GM21717 (cell line): ENCODE data around the gene RAB3C.

ENCODE experiments used
- ATAC-seq: cut with Tn5 transposase; IDR thresholded peaks from one replicate; pipeline ENCODE4 v1.9.1; 2021; ENCODE audit warnings: mild to moderate bottlenecking, moderate library complexity; ENCODE audit not compliant: unreplicated experiment

The RAB3C gene

DNA sequence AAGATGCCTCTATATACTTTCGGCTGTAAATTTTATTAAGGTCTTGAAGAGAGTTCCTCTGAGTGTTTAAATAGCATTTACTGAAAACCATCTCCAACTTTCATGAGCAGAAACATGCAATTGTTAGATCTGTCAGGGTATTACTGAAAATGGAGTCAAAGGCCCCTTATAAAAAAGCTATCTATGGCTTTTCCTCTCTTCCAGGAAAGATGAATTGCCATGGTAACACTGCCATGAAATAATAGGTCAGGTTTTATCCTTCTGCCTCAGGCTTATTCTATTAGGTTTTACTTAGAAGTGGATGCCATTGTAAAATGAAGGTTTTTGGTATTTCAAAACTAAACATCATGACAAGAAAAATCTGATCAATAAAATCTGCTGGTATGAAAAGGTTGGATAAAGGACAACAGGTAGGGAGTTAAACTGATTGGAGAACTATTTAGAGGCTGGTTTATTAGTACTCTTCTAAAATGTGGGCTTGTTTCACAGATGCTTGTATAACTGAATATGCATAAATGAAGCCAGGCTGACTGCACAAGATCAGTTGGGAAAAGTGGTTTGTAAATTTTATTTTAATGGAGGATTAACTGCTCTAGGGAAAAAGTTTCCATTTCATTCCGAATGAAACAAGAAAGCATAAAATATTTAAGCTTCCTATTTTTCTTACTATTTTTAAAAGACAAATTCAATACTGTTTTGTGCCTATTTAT lies 135.5 kb downstream of the RAB3C start:
- no peak for ATAC-seq

DNA sequence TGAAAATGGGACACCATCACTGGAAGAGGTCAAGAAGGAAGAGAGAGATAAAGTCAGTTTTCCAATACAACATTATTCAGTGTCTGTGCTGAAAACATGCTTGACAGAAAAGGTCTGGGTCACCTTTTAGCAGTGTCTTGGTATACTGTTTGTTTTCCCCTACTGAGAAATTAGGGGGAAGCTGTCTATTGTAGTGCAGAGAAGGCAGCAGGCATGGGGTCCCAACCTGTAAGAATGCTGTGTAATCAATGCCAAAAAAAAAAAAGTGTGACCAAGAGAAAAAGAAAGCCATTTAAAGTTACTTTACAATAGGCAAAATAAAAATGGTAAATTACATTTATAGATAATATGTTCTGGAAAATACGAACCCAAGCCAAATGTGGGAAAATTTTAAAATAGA lies 139.3 kb downstream of the RAB3C start:
- ATAC-seq: no peak

DNA sequence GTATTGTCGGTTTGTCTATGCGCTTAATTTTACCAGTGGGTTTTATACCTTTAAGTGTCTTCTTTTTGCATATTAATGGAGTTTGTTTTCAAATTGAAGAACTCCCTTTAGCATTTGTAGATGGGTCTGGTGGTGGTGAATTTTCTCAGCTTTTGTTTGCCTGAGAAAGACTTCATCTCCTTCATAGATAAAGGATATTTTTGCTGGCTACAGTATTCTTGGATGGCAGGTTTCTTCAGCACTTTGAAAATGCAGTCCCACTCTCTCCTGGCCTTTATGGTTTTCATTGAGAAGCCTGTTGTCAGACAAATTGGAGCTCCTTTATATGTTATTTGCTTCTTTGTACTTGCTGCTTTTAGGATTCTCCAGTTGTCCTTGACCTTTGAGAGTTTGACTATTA lies 142.1 kb downstream of the RAB3C start:
- ATAC-seq: no peak

DNA sequence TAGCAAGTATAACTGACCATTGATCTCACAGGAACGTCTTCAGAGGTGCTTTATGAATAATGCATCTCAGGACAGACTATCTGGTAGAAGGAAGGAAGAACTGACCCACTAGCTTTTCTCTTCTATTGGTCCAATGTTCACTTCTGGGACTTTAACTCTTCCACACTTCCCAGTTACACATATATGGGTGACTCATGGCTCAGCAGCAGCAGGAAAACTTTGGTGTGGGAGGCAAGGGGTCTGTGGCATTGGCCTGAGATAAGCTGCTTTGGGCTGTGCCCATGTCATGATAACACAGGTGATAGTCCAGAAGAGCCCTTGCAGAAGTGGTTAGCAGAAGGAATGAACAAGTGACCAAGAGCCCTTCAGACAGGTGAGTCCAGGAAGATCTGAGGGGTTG lies 148.8 kb downstream of the RAB3C start:
- no peak for ATAC-seq

DNA sequence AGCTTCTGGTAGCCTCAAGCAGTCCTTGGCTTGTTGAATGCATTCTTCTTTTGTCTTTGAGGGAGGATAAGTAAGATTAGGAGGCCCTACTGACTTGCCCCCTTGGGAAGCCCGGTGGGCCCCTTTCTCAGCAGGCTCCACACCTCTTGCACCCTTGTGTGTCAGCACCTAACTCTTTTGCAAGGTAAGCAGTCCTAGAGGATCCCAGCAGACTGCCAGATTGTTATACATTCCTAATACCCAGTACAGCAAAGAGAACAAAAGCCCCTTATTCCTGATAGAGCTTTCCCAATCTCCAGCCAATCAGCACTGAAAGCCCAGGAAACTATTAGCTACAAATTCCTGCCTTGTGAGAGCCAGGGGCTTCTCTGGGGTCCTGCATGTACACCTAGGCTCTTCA lies 152.8 kb downstream of the RAB3C start:
- no peak for ATAC-seq

DNA sequence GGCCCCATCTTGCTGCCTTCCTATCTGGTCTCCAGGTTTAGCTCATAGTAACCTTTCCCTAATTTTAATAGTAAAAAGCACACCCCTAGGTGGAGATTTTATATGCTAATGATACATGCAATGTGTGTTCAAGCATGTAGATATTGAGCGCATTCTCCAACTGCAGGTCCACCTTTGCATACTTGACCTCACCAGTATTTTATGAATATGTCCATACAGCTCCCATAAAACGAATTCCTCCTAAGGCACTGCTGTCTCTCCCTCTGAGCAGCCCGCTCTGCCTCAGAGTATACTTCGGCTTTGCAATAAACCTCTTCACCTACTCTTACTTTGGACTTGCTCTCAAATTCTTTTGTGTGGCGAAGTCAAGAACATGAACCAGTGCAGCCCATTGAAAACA lies 153.3 kb downstream of the RAB3C start:
- ATAC-seq: no peak

DNA sequence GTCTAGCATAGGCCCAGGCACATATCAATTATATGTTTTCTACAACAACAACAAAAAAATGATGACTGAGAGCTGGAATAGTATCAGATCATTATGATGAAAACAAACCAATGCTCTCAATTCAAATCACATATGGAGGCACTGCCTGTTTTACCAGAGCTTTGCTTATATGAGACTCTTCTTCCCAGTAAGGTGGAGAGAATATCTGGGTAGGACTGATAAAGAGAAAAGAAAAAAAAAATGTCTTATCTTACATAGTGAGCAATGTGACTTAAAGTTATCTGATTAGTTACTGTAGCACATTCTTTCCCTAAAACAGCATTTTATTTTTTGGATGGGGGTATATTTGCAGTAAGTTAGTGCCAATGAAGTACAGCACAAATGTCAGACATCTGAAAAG lies 154.8 kb downstream of the RAB3C start:
- no peak for ATAC-seq

DNA sequence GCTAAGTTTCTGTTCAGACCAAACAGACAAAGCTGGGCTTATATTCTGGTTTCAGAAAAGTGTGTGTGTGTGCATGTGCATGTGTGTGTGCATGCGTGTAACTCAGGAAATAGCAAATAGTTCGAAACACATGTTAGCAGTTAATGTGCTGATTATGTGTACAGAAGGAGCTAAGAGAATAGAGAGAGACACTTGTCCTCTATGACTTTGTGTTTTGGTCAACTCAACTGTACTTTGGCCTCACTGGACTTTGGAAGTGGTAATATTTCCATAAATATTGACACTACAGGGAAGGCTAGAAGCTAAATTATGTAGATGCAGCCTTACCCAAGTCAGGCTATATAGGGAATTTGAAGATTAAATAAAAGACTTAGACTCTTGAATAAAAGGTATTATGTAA lies 155.5 kb downstream of the RAB3C start:
- no peak for ATAC-seq

DNA sequence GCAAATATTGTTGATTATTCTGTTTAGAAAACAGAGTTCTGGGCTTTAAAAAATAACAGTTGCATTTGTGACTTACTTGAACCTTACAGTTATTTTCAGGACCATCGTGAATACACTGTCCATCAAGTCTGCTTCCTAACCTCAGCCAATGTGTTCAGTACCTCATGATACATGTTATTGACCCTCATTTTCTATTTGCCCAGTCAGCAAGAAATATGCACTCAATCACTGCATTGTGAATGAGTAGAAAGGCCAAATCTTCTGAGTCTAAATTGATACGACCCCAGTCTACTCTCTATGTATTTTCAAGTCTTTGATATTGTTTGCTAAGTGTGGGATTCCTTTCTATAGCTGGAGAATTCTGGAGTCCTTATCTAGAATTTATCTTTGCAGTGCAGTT lies 156.2 kb downstream of the RAB3C start:
- no peak for ATAC-seq

DNA sequence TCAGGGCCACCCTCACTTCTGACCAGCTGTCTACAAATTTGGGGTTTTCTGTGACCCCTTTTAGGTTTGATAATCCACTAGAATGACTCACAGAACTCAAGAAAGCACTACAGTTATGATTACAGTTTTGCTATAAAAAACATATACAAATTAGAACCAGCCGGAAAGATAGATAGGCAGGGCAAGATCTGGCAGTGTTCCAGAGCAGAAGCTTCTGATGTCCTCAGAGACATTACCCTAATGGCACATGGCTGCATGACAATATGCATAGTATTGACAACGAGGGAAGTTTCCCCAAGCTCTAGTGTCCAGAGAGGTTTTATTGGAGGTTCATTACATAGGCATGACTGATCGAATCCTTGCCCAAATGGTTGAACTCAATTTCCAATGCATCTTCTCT lies 158.1 kb downstream of the RAB3C start:
- no peak for ATAC-seq

DNA sequence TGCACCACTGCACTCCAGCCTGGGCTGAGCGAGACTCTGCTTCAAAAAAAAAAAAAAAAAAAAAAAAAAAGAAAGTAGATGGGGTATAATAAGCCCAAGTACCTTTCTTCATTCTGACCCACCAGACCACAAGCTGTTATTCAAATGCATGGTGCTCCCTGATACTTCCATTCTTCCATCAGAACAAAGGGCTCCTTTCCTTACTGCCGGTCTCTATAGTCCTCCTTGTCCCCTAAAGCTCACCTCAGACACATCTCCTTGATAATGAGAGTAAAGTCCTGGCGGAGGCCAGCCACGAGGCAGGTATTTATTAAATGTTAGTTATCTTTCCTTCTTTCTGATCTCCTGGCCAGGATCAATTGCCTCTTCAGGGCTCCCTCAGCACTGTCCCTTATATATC lies 162.5 kb downstream of the RAB3C start:
- no peak for ATAC-seq

DNA sequence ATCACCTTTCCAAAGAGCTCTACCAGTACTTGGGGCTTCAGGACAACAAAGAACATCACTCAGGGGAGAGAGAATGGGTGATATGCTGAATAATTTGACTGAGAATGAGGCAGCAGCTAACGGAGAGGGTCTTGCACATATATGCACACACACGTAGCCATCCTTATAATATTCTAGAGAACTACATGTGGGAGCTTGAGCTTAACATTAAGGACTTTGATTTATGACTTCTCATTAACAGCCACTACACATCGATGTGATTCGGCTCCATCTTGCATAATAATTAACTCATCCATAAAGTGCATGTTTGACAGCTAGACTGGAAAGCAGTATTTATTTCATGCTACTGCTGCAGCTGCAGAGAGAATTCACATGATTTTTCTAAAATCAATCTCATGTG lies 163.4 kb downstream of the RAB3C start:
- no peak for ATAC-seq

DNA sequence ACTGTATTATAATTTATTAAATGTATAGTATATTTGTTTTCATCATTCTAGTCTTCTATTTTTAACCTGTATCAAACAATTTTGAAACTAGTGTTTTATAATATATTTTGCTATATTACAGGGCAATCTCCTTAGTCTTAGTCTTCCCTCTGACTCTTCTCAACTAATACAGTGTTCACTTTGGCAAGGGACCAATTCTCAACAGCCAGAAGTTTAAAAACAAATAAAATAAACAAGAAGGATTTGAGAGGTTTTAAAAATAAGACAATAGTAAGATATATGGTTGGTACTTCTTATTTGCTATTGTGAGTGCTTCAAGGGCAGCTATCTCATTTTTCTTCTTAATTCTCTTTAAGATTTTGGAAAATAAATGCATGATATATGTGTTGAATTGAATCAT lies 167.2 kb downstream of the RAB3C start:
- ATAC-seq: no peak

DNA sequence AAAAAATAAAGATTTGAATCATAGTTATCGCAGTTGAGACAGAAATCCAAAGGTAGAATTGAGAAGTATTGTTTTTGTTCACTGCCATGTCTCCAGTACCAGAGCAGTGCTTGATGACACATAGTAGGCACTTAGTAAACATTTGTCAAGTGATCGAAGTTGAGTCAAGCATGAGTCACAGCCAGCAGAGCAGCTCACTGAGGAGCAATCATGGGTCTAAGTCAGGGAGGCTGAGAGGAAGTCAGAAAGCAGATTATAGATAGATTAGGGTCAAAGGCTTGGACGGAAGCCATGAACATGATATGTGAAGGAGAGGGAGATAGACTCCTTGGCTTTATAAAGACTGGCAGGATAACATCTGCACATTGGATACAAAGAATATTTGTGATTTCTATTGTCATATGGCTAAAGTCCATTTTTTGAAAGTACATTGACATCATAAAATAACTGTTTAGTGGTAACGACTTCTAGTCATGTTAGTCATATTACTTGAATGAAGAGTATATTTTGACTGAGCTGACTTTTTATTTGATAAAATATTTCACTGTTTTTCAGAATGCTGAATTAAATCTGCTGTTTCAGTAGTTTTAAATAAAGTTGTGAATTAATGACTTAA lies 168.5 kb downstream of the RAB3C start:
- ATAC-seq: no peak

DNA sequence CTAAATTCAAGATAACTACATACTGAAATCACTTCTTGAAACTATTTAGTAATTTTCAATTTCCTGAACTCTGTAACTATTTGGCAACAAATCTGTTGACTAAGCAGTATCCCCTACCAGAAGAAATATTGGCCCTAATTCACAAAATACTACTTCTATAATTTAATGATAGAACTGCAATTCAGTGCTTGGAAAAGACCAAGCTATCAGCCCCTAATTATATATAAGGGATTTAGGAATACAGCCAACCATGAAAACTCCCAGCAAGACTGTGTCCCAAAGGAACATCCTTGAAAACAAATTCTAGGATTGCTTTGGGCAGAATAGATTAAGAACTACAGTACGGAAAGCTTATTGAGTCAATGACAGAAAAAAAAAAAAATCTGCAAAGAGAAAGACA lies 169.2 kb downstream of the RAB3C start:
- no peak for ATAC-seq

DNA sequence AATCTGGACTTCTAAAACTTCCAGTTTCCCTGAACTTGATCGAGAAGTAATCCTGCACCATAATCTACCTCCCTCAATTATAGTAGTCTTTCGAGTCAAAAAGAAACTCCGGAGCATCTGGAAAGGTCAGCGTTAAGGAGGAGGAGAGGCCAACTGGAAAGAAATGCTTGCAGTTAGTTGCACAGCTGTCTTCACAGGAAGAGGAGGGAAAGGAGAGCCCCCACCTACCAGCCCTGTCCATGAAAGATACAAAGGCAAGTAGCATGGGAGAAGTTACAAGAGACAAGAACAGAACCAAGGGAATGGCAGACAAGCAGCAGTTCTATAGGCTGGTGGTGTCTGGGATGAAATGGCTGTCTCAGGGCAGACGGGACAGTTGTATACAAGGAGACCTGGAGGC lies 170.6 kb downstream of the RAB3C start:
- ATAC-seq: no peak

DNA sequence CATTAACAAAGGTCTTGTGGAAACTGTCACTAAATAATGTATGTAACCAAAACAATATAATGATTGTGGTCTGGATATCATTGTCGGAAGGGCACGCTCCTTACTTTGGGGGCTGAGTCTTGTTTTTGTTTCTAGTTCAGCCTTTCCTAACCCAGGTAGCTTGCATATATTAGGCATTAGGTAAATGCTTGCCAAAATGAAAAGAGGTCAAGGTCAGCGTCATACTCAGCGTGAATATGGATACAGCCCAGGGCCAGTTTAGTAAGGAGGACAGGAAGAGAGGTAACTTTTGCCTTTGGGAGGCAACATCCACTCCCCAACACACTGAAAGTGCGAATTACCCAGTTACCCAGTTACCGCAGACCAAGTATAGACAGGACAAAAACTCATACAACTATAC lies 171.4 kb downstream of the RAB3C start:
- no peak for ATAC-seq

DNA sequence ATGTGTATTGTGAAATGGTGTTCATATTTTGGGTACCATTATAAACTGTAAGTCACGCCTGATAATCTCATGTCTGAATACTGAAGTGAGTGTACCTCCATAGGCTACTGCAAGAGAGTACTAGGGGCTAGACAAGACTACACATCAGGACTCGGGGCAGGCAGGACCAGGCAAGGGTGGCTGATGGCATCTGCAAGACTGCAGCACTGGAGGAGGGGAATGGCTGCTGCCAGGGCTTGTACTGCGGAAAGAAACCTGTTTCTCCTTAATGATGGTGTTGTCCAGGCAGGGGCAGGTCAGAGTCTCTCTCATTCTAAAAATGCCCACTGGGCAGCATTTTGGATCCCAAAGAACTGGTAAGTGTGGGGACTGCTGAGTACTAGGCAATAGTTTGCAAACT lies 172.5 kb downstream of the RAB3C start:
- no peak for ATAC-seq

DNA sequence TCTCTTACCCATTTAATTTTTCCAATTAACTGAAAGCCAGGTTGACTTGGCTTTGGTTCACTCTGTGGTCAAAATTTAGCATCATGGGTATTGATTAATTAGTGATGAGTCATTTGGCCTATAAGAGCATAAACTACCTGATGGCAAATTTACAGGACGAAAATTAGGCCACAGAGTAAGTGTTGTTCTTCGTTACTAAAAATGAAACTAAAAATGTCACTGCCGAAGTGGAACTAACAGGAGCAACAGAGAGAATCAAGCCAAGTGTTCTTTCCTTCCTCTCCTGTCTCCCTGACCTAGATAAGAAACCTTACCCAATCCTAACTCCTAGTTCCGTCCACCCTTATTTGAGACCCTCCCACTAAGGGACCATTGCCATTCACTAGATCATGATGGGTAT lies 176.9 kb downstream of the RAB3C start:
- peak; percentile 89 for ATAC-seq

DNA sequence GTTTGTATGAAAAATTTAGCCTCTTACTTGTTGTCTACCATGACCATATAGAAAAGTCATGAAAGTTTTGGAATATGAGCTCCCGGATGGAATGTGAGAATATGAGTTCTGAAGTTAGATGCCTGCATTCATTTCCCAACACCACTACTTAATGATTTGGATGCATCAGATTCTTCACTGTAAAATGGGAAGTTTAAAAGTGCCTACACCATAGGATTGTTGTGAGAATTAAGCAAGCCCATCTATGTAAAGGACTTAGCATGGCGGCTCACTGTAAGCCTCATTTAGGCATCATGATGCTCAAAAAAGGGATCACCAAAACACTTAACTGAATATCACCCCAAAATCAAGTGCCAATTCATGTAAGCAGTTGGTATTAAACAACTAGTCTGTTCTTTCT lies 177.3 kb downstream of the RAB3C start:
- ATAC-seq: no peak

DNA sequence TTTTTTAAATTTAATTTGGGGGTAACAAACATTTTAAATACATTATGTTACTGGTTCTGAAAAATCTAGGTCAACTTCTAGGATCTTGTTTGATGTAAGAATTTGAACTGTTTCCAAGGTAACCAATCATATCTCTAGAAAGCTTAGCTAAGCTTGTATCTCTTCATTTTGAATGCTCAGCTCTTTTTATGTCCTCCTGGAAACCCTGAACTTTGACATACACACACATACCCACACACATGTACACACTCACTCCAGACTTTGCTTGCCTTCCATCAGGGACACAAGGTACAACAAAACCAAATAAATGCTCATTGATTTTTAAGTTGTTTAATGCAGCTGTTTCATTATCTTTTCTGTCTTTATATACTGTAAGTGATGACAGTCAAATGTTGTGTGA lies 178.5 kb downstream of the RAB3C start:
- ATAC-seq: no peak

DNA sequence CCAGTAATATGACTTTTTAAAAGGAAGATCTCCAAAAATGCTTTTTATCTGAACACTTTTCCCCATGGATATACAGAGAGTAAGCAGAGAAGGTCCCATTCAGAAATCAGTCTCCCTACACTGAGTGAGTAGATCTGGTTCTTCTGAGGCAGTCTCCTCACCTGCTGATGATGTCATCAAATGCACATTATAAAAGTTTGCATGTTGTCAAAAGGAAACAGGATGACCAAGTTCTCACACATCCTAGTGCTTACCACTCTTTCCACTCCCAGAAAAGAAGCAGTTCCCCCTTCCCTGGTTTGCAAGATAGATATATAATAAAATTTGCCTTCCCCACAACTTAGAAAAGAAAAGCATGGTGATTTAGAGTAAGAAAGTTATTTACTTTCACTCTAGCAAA lies 180.5 kb downstream of the RAB3C start:
- ATAC-seq: no peak

DNA sequence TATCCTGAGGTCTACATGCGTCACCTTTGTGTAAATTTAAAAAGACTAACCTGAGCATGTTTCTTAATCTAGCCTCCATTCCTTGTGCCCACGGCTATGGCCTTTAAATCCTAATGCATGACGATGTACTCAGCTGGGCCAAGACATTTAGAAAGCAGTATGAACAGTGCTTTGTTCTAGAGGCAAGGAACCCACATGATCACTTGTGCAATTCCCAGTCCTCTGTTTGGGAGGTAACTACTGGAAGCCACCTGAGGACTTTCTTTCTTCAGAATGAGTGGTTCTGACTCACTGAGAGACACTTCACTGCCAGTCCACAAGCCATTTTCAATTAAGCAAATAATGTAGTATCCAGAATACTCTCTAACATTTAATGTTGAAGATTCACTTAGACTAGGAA lies 181.3 kb downstream of the RAB3C start:
- no peak for ATAC-seq
